CD4-positive, alpha-beta T cell treated with Interleukin-4 for 1 hour (primary cell): ENCODE measurements around the gene SPAG6.

Experiments
- DNase-seq, 2 donors: peaks; one replicate each; pipeline ENCODE4 v3.0.0-alpha.2; 2020 to 2022

Gene SPAG6

DNA sequence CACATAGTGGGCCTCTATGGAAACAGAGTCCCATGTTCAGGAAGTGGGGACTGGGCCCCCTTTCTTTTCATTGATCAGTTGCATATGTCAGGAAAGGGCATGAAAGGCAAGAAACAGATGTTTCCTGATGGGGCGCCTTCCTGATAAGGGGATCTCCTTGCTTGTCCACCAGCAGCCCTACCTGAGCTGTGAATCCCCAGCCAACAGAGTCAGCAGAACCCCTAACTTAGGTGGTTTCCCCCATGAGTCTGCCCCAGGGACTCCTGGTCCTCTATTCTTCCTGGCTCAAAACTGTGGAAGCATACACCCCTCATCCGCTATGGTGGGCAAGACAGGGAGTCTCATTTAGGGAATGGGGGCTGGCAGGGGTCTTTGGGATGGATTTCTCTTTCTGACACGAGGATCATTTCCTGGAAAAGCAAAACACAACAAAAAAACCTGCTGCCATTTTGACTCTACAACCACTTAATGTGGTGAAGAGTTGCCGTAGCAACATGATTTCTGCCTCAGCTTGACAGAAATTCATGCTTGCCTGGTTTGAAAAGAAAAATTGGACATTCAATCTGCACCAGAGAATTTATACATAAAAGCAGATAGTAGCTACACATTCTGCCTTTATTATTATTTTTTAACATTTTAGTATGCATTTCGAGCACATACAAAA is 119.8 kb downstream of the SPAG6 start:
- no peak for DNase-seq

DNA sequence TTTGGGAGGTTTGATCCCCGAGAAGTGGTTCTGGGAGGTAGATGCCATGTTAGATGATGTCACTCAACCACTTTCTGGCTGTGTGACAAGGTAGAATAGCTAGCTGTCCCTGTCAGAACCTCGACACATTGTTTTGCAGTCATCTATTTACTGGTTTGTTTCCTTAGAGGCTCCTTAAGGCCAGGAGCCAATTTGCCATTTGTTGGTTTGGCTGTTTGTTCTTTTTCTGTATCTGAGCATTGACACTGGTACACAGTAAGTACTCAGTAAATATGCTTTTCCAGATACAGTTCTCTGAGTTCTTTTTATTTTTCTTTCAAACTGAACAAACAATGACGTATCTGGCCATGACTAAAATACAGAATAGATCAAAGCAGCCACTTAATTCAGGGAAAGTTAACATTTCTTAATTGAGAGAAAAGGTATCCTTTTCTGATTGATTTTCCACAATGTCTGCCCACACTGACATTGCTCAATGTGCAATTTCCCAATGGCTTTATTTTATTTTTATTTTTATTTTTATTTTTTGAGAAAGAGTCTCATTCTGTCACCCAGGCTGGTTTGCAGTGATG is 121.6 kb downstream of the SPAG6 start:
- no peak for DNase-seq
